KOPT-K1 (cell line): ENCODE data around the gene PODXL2.

ENCODE experiments used
- H3K27ac ChIP-seq: fragments of 200-600 bp; sonication (generic); 2 replicates; pipeline ENCODE4 v1.5.1; 2016; ENCODE audit warnings: antibody characterized with exemption, mild to moderate bottlenecking, low read depth, low read length; ENCODE audit not compliant: poor library complexity, severe bottlenecking
- H3K36me3 ChIP-seq: fragments of 200-600 bp; sonication (generic); 2 replicates; pipeline ENCODE4 v1.5.1; 2017; ENCODE audit warnings: antibody characterized with exemption, mild to moderate bottlenecking, low read length, moderate library complexity; ENCODE audit not compliant: insufficient read depth
- H3K9me3 ChIP-seq: fragments of 200-600 bp; sonication (generic); 2 replicates; pipeline ENCODE4 v1.5.1; 2017; ENCODE audit warnings: antibody characterized with exemption, low read length, mild to moderate bottlenecking; ENCODE audit not compliant: insufficient read depth, poor library complexity, severe bottlenecking

The PODXL2 gene

GRCh38 chr3:127632035-127632820 is 3.2 kb downstream of the PODXL2 start:
- H3K27ac ChIP-seq: no peak overlapping the region
- no peaks in the 10 kb centered on the region for H3K36me3 ChIP-seq
- H3K9me3 ChIP-seq: no peaks in the 10 kb centered on the region

GRCh38 chr3:127634653-127635052 is 5.7 kb downstream of the PODXL2 start:
- no peaks in the 10 kb centered on the region for H3K36me3 ChIP-seq
- no peaks in the 10 kb centered on the region for H3K9me3 ChIP-seq
- no peak overlapping the region for H3K27ac ChIP-seq

GRCh38 chr3:127637546-127637945 is 8.6 kb downstream of the PODXL2 start:
- no peaks in the 10 kb centered on the region for H3K36me3 ChIP-seq
- no peaks in the 10 kb centered on the region for H3K9me3 ChIP-seq
- no peak overlapping the region for H3K27ac ChIP-seq

GRCh38 chr3:127637971-127638370 is 9.0 kb downstream of the PODXL2 start:
- H3K36me3 ChIP-seq: no peaks in the 10 kb centered on the region
- no peak overlapping the region for H3K27ac ChIP-seq
- H3K9me3 ChIP-seq: no peaks in the 10 kb centered on the region

DNA sequence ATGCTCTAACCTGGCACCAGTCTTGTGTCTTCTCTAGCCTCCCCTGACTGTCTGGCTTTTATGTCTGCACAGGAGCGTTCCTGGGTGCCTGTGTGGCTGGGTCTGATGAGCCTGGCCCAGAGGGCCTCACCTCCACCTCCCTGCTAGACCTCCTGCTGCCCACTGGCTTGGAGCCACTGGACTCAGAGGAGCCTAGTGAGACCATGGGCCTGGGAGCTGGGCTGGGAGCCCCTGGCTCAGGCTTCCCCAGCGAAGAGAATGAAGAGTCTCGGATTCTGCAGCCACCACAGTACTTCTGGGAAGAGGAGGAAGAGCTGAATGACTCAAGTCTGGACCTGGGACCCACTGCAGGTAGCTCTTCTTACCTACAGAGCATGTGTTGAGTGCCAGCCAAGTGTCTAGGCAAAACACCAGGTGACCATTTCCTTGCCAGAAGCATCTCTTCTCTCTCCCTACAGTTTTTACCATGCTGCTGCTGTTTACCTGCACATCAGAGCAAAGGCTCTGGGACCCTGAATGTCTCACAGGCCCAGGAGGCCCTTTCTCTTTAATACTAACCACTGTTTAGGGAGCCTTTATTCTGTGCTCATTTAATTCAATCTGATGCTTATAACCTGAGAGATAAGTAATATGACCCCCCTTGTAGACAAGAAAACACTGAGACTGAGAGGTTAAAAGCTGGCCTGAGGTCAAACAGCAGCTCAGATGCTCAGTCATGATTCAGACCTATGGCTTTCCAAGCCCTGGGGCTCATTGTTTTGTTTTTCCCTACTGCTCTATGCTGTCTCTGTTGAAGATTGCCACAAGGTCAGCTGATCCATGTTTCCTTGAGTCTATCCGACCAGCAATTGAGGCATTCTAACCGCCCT is 10.4 kb downstream of the PODXL2 start:
- H3K36me3 ChIP-seq: no peaks in the 10 kb centered on the region

GRCh38 chr3:127640042-127640355 is 11.0 kb downstream of the PODXL2 start:
- Histone ChIP-seq H3K27ac (no peak overlapping the region), H3K36me3 (no peaks in the 10 kb centered on the region), H3K9me3 (no peaks in the 10 kb centered on the region)

More for the DNA sequence above, 10.4 kb downstream of the PODXL2 start:
- Histone ChIP-seq H3K27ac (no peak overlapping the region), H3K9me3 (no peaks in the 10 kb centered on the region)

GRCh38 chr3:127644641-127645370 is 15.8 kb downstream of the PODXL2 start:
- no peaks in the 10 kb centered on the region for H3K9me3 ChIP-seq

GRCh38 chr3:127645371-127646015 is 16.5 kb downstream of the PODXL2 start:
- Histone ChIP-seq H3K36me3 (no peaks in the 10 kb centered on the region), H3K9me3 (no peaks in the 10 kb centered on the region), H3K27ac (no peak overlapping the region)

More at GRCh38 chr3:127644641-127645370, 15.8 kb downstream of the PODXL2 start:
- Histone ChIP-seq H3K27ac (no peak overlapping the region), H3K36me3 (no peaks in the 10 kb centered on the region)

DNA sequence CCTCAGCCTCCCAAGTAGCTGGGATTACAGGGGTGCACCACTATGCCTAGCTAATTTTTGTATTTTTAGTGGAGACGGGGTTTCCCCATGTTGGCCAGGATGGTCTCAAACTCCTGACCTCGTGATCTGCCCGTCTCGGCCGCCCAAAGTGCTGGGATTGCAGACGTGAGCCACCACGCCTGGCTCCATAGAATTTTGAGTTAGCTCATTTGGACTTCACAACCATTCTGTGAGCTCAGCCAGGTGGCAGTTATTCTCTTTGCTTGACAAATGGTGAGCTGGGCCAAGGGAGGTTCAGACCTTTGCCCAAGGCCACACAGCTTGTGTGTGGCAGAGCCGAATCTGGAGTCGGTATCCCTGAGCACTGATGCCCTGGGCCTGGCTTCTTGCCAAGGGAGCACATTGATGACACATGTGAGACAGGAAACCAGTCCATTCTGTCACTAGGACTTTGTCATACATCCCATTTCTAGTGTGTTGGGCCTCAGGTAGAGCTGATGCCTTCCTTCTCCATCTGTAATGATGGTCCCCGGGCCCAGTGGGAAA is 17.6 kb downstream of the PODXL2 start:
- no peaks in the 10 kb centered on the region for H3K36me3 ChIP-seq
- no peak overlapping the region for H3K27ac ChIP-seq
- H3K9me3 ChIP-seq: no peaks in the 10 kb centered on the region

DNA sequence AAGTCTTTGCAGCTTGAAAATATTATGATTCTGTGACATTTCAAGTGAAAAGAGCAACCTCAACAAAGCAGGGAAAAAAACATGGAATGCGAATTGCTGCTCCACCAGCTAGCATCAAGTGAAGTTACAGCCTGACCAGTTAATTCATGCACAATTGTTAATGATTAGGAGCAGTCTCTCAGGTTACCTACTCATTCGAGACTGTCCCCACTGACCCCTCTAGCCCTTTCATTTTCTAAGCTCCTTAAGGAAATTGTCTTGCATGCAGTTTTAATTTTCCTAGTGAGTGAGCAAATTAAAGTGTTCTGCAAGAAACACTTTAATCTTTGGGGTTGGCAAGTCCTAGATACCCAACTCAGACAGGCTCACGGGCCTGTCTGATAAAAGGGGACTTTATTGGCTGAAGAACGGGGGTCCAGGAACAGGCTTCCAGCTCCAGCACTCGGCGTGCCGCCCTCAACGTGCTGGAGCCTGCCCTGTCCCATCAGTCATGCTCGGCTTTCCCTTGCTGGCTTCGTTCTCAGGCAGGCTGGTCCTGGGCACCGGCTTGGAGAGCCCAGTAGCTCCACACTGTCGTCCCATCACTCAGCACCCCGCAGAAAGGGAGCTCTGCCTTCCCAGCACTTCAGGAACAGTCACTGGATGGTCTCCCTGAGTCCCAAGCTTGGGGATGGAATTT is 18.3 kb downstream of the PODXL2 start:
- Histone ChIP-seq H3K36me3 (no peaks in the 10 kb centered on the region), H3K27ac (no peak overlapping the region), H3K9me3 (no peaks in the 10 kb centered on the region)

GRCh38 chr3:127647845-127648204 is 18.8 kb downstream of the PODXL2 start:
- Histone ChIP-seq H3K9me3 (no peaks in the 10 kb centered on the region), H3K36me3 (no peaks in the 10 kb centered on the region), H3K27ac (no peak overlapping the region)

DNA sequence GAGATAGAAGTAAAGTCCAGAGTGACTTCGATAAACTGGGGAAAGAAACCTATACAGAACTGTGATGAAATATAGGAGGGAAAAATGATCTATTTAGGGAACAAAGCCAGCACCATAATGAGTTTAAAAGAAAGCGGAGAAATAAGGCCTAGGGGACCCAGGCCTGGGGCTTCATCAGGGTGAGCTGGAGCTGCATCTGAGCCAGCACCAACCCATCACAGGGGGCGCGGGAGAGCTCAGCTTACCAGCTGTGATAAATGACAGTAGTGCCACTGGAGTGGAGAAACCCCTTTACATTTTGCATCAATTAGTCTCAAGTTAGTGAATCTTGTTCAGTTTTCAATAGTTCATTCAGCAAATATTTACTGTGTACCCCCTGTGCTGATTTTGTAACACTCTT is 21.3 kb downstream of the PODXL2 start:
- Histone ChIP-seq H3K27ac (no peak overlapping the region), H3K9me3 (no peaks in the 10 kb centered on the region), H3K36me3 (no peaks in the 10 kb centered on the region)

DNA sequence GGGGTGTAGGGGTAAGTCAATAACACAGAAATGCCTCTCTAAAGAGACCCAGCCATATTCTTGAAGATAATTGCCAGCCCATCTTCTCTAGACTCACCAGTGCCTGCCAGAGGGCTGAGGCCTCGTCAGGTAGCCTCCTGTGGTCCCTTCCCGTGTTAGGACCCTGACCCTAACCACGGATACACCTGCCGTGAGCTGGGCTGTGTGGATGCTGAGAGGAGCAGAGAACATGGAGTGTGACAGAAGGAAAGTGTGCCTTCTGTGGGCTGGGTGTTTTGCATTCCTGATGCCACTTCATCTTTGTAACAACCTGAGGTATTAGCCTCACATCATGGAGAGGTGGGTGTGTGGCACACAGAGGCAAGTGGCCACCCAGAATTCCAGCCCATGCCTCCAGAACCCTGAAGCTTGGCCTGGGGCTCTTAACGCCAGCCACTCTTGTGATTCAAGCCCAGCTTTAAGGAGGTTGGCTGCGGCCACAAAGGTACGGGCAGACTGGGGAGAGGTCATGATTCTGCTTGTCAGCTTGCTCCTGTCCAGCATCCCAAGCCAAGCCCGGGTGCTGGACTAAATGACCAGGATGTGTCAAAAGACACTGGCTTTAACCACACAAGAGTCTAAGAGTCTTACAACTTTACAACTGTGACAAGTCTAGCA is 22.7 kb downstream of the PODXL2 start:
- H3K36me3 ChIP-seq: no peaks in the 10 kb centered on the region
- H3K27ac ChIP-seq: no peak overlapping the region

More for the DNA sequence above, 22.7 kb downstream of the PODXL2 start:
- no peaks in the 10 kb centered on the region for H3K9me3 ChIP-seq
